GM21737 (cell line): ENCODE data around the gene CRHR1.

Experiments used
- ATAC-seq: cut with Tn5 transposase; IDR thresholded peaks from one replicate; pipeline ENCODE4 v1.9.1; 2021; ENCODE audit warnings: mild to moderate bottlenecking, moderate library complexity; ENCODE audit not compliant: unreplicated experiment

The CRHR1 gene

GRCh38 chr17:45818699-45819098, 34.6 kb downstream of the CRHR1 start:
- ATAC-seq, result no peak

- no peak for ATAC-seq
Observed at GRCh38 chr17:45819632-45820031, 35.5 kb downstream of the CRHR1 start.

- ATAC-seq, result no peak
Observed at GRCh38 chr17:45820052-45820780, 36.1 kb downstream of the CRHR1 start.

GRCh38 chr17:45821147-45821546, 37.0 kb downstream of the CRHR1 start:
- no peak for ATAC-seq

- no peak for ATAC-seq
Observed at GRCh38 chr17:45823598-45823997, 39.5 kb downstream of the CRHR1 start.

- no peak for ATAC-seq
Observed at GRCh38 chr17:45824475-45824874, 40.4 kb downstream of the CRHR1 start.

- no peak for ATAC-seq
Observed at GRCh38 chr17:45824901-45825492, 40.9 kb downstream of the CRHR1 start.

GRCh38 chr17:45825792-45826191, 41.7 kb downstream of the CRHR1 start:
- no peak for ATAC-seq

GRCh38 chr17:45826919-45827588, 42.9 kb downstream of the CRHR1 start:
- ATAC-seq, result no peak

- ATAC-seq, result no peak
Observed at GRCh38 chr17:45828171-45828570, 44.1 kb downstream of the CRHR1 start.

- ATAC-seq, result no peak
Observed at GRCh38 chr17:45828582-45829133, 44.5 kb downstream of the CRHR1 start.

- ATAC-seq, result no peak
Observed at GRCh38 chr17:45833920-45834319, 49.8 kb downstream of the CRHR1 start.

GRCh38 chr17:45834471-45835396, 50.6 kb downstream of the CRHR1 start:
- ATAC-seq, result no peak

GRCh38 chr17:45835481-45835880, 51.4 kb downstream of the CRHR1 start:
- ATAC-seq, result no peak

GRCh38 chr17:45836047-45837044, 52.2 kb downstream of the CRHR1 start:
- no peak for ATAC-seq

- no peak for ATAC-seq
Observed at GRCh38 chr17:45837187-45837586, 53.1 kb downstream of the CRHR1 start.

GRCh38 chr17:45837603-45838002, 53.5 kb downstream of the CRHR1 start:
- no peak for ATAC-seq

- ATAC-seq, result no peak
Observed at GRCh38 chr17:45838751-45839295, 54.7 kb downstream of the CRHR1 start.

- no peak for ATAC-seq
Observed at GRCh38 chr17:45839442-45839841, 55.3 kb downstream of the CRHR1 start.
